SK-N-SH (cell line): ENCODE measurements around the gene RRP7A.
"Not testable (repeated sequence)": the region's sequence is repeated elsewhere in the genome, so short reads cannot be mapped to it uniquely, and the experiment has no call there.

Source experiments
- CHD2 ChIP-seq: fragments of 150-350 bp; IDR thresholded peaks from 2 replicates; pipeline ENCODE4 v1.6.1; 2018; ENCODE audit warnings: low read length; ENCODE audit not compliant: partially characterized antibody
- EP300 ChIP-seq, 2 experiments: IDR thresholded peaks; 2 replicates each; pipeline versions ENCODE4 v1.4.0 to v1.6.1; 2012; ENCODE audit warnings: borderline replicate concordance in 1 of 2, low read depth in 1 of 2, low read length in 1 of 2
- FOXJ3 ChIP-seq: sonication (generic); formaldehyde crosslinking; IDR thresholded peaks from 2 replicates; pipeline ENCODE4 v1.5.1; 2020; ENCODE audit warnings: mild to moderate bottlenecking, missing genetic modification reagents
- GABPA ChIP-seq: IDR thresholded peaks from 2 replicates; pipeline ENCODE4 v1.4.0; 2012; ENCODE audit warnings: low read depth, mild to moderate bottlenecking
- RFX5 ChIP-seq: IDR thresholded peaks from 2 replicates; pipeline ENCODE4 v1.6.1; 2012; ENCODE audit warnings: mild to moderate bottlenecking, improper control_type of control experiment, low read length

GRCh38 chr22:42536634-42537033 lies 17.0 kb upstream of the RRP7A start:
- TF ChIP-seq GABPA; CHD2; EP300 (IDR thresholded peaks at IDR 0.05; ENCODE audit: borderline replicate concordance in 1 of 2, low read depth in 1 of 2, low read length in 1 of 2); FOXJ3 (CRISPR knock-in tag); RFX5: not testable (repeated sequence)
